WTC11 (cell line): ENCODE data around the gene DYNLT1. TPM values are rescaled to one million over a fixed set of nuclear protein-coding genes. Genes with fewer than 3 reads are reported as not detected.

Experiments
- ATAC-seq: fragments of 200-7000 bp; cut with Tn5 transposase; 2 replicates; pipeline ENCODE4 v1.10.0; 2021; ENCODE audit warnings: mild to moderate bottlenecking, moderate library complexity
- CTCF ChIA-PET: fragments of 300-600 bp; sonication (Branson Sonifier 250); formaldehyde crosslinking; loops from one replicate; lab custom pipeline; 2021; ENCODE audit warnings: antibody characterized with exemption; lab: Charles Lee
- POLR2A ChIA-PET: fragments of 350-600 bp; sonication (Branson Sonifier 250); formaldehyde crosslinking; loops from one replicate; lab custom pipeline; 2021; ENCODE audit warnings: antibody characterized with exemption; lab: Charles Lee
- DNase-seq: peaks from one replicate; pipeline ENCODE4 v3.0.0; 2021; ENCODE audit warnings: low spot score
- H3K27ac Mint-ChIP-seq: 2 replicates; pipeline ENCODE4 v1.8.0; 2021; ENCODE audit warnings: mixed read lengths
- H3K27me3 Mint-ChIP-seq: 2 replicates; pipeline ENCODE4 v1.8.0; 2021; ENCODE audit warnings: low read depth, mild to moderate bottlenecking, moderate library complexity, mixed read lengths
- H3K36me3 Mint-ChIP-seq: 2 replicates; pipeline ENCODE4 v1.8.0; 2021; ENCODE audit warnings: mixed read lengths
- H3K4me1 Mint-ChIP-seq: 2 replicates; pipeline ENCODE4 v1.8.0; 2022; ENCODE audit warnings: mixed read lengths
- H3K4me3 Mint-ChIP-seq: 2 replicates; pipeline ENCODE4 v1.8.0; 2021; ENCODE audit warnings: mild to moderate bottlenecking, moderate library complexity, mixed read lengths
- H3K9me3 Mint-ChIP-seq: 2 replicates; pipeline ENCODE4 v1.8.0; 2021; ENCODE audit warnings: mixed read lengths
- ETV6 ChIP-seq: sonication (generic); formaldehyde crosslinking; IDR thresholded peaks from 2 replicates; pipeline ENCODE4 v1.8.1; 2022; ENCODE audit warnings: mild to moderate bottlenecking, missing genetic modification reagents
- GABPB1 ChIP-seq: sonication (generic); formaldehyde crosslinking; IDR thresholded peaks from 2 replicates; pipeline ENCODE4 v1.8.1; 2023; ENCODE audit warnings: mild to moderate bottlenecking, missing genetic modification reagents
- HMGA2 ChIP-seq: fragments of 250-450 bp; sonication (Bioruptor Pico); IDR thresholded peaks from 2 replicates; pipeline ENCODE4 v1.4.0; 2021; ENCODE audit warnings: mild to moderate bottlenecking, moderate library complexity
- KAT7 ChIP-seq: sonication (generic); formaldehyde crosslinking; IDR thresholded peaks from 2 replicates; pipeline ENCODE4 v1.8.1; 2023; ENCODE audit warnings: missing genetic modification reagents, mild to moderate bottlenecking, borderline replicate concordance
- MYBL2 ChIP-seq: sonication (generic); formaldehyde crosslinking; IDR thresholded peaks from 2 replicates; pipeline ENCODE4 v1.8.1; 2023; ENCODE audit warnings: mild to moderate bottlenecking, moderate library complexity, missing genetic modification reagents
- RELA ChIP-seq: sonication (generic); formaldehyde crosslinking; IDR thresholded peaks from 2 replicates; pipeline ENCODE4 v1.8.1; 2022; ENCODE audit warnings: missing genetic modification reagents, mild to moderate bottlenecking, borderline replicate concordance
- ZMAT4 ChIP-seq: fragments of 250-450 bp; sonication (Bioruptor Pico); IDR thresholded peaks from 2 replicates; pipeline ENCODE4 v1.9.0; 2021; ENCODE audit warnings: mild to moderate bottlenecking
- ZNF219 ChIP-seq: sonication (generic); formaldehyde crosslinking; IDR thresholded peaks from 2 replicates; pipeline ENCODE4 v1.8.0; 2023; ENCODE audit warnings: missing genetic modification reagents, mild to moderate bottlenecking, borderline replicate concordance
- ZNF317 ChIP-seq: sonication (generic); formaldehyde crosslinking; IDR thresholded peaks from 2 replicates; pipeline ENCODE4 v1.8.1; 2023; ENCODE audit warnings: low read depth, mild to moderate bottlenecking, moderate library complexity, missing genetic modification reagents, borderline replicate concordance
- ZNF396 ChIP-seq: fragments of 250-450 bp; sonication (Bioruptor Pico); IDR thresholded peaks from 2 replicates; pipeline ENCODE4 v1.8.0; 2021; ENCODE audit warnings: mild to moderate bottlenecking, moderate library complexity, borderline replicate concordance
- ZNF423 ChIP-seq: fragments of 250-450 bp; sonication (Bioruptor Pico); IDR thresholded peaks from 2 replicates; pipeline ENCODE4 v2.1.2; 2022; ENCODE audit warnings: mild to moderate bottlenecking, moderate library complexity
- ZNF532 ChIP-seq: fragments of 250-450 bp; sonication (Bioruptor Pico); IDR thresholded peaks from 2 replicates; pipeline ENCODE4 v1.9.0; 2021; ENCODE audit warnings: mild to moderate bottlenecking, borderline replicate concordance
- total RNA-seq: library from RNA; stranded (reverse); gene quantifications from 3 replicates; pipeline ENCODE4 v1.2.3, GENCODE V29; 2021
- TF ChIP-seq, protein P1 (sequence below): fragments of 250-450 bp; sonication (Bioruptor Pico); IDR thresholded peaks from 2 replicates; pipeline ENCODE4 v1.9.0; 2021; ENCODE audit warnings: moderate library complexity, mild to moderate bottlenecking, inconsistent platforms, borderline replicate concordance
- TF ChIP-seq, protein P2 (sequence below): fragments of 250-450 bp; sonication (Bioruptor Pico); IDR thresholded peaks from 2 replicates; pipeline ENCODE4 v1.9.0; 2021; ENCODE audit warnings: mild to moderate bottlenecking
- TF ChIP-seq, protein P3 (sequence below): sonication (generic); formaldehyde crosslinking; IDR thresholded peaks from 2 replicates; pipeline ENCODE4 v1.8.1; 2023; ENCODE audit warnings: mild to moderate bottlenecking, moderate library complexity, missing genetic modification reagents
- TF ChIP-seq, protein P4 (sequence below): sonication (generic); formaldehyde crosslinking; IDR thresholded peaks from 2 replicates; pipeline ENCODE4 v1.8.1; 2023; ENCODE audit warnings: mild to moderate bottlenecking, missing genetic modification reagents, moderate library complexity

Gene DYNLT1
- total RNA-seq, 1 experiment from 2014 or later: 79.0 TPM

- ChIA-PET CTCF (no interaction called here), POLR2A (no interaction called here)
- DNase-seq (no peak), ATAC-seq (no peak)
- no peak for TF ChIP-seq ZNF317
- TF ChIP-seq ZNF219 (CRISPR knock-in tag): no peak
- TF ChIP-seq, protein P1, sequence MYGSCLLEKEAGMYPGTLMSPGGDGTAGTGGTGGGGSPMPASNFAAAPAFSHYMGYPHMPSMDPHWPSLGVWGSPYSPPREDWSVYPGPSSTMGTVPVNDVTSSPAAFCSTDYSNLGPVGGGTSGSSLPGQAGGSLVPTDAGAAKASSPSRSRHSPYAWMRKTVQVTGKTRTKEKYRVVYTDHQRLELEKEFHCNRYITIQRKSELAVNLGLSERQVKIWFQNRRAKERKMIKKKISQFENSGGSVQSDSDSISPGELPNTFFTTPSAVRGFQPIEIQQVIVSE (CRISPR knock-in tag): no peak
- no peak for TF ChIP-seq RELA
- TF ChIP-seq ETV6 (CRISPR knock-in tag): no peak
- TF ChIP-seq, protein P2, sequence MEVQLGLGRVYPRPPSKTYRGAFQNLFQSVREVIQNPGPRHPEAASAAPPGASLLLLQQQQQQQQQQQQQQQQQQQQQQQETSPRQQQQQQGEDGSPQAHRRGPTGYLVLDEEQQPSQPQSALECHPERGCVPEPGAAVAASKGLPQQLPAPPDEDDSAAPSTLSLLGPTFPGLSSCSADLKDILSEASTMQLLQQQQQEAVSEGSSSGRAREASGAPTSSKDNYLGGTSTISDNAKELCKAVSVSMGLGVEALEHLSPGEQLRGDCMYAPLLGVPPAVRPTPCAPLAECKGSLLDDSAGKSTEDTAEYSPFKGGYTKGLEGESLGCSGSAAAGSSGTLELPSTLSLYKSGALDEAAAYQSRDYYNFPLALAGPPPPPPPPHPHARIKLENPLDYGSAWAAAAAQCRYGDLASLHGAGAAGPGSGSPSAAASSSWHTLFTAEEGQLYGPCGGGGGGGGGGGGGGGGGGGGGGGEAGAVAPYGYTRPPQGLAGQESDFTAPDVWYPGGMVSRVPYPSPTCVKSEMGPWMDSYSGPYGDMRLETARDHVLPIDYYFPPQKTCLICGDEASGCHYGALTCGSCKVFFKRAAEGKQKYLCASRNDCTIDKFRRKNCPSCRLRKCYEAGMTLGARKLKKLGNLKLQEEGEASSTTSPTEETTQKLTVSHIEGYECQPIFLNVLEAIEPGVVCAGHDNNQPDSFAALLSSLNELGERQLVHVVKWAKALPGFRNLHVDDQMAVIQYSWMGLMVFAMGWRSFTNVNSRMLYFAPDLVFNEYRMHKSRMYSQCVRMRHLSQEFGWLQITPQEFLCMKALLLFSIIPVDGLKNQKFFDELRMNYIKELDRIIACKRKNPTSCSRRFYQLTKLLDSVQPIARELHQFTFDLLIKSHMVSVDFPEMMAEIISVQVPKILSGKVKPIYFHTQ (CRISPR knock-in tag): no peak
- TF ChIP-seq ZMAT4: no peak
- no peak for TF ChIP-seq ZNF423 (CRISPR knock-in tag)
- TF ChIP-seq HMGA2 (CRISPR knock-in tag): no peak
- no peak for TF ChIP-seq ZNF396 (CRISPR knock-in tag)
- TF ChIP-seq GABPB1: no peak
- TF ChIP-seq ZNF532 (CRISPR knock-in tag): no peak
- TF ChIP-seq KAT7 (CRISPR knock-in tag): no peak
- TF ChIP-seq, protein P3, sequence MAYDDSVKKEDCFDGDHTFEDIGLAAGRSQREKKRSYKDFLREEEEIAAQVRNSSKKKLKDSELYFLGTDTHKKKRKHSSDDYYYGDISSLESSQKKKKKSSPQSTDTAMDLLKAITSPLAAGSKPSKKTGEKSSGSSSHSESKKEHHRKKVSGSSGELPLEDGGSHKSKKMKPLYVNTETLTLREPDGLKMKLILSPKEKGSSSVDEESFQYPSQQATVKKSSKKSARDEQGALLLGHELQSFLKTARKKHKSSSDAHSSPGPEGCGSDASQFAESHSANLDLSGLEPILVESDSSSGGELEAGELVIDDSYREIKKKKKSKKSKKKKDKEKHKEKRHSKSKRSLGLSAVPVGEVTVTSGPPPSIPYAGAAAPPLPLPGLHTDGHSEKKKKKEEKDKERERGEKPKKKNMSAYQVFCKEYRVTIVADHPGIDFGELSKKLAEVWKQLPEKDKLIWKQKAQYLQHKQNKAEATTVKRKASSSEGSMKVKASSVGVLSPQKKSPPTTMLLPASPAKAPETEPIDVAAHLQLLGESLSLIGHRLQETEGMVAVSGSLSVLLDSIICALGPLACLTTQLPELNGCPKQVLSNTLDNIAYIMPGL (CRISPR knock-in tag): no peak
- TF ChIP-seq, protein P4, sequence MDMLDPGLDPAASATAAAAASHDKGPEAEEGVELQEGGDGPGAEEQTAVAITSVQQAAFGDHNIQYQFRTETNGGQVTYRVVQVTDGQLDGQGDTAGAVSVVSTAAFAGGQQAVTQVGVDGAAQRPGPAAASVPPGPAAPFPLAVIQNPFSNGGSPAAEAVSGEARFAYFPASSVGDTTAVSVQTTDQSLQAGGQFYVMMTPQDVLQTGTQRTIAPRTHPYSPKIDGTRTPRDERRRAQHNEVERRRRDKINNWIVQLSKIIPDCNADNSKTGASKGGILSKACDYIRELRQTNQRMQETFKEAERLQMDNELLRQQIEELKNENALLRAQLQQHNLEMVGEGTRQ (CRISPR knock-in tag): no peak
- no peak for TF ChIP-seq MYBL2 (CRISPR knock-in tag)
- Mint-ChIP-seq H3K27me3 (no peaks in the 10 kb centered on the region; the same call in 1 of the 2 replicates), H3K9me3 (no peaks in the 10 kb centered on the region), H3K4me1 (peaks cover 27% of the 10 kb centered on the region), H3K36me3 (no peaks in the 10 kb centered on the region), H3K4me3 (no peak overlapping the region), H3K27ac (no peak overlapping the region)
These were observed 11.3 kb upstream of the DYNLT1 start for GRCh38 chr6:158655569-158656450.
